Glutamatergic neuron (in vitro differentiated cells): Measurements from ENCODE around the gene RBM39. TPM values are rescaled to one million over a fixed set of nuclear protein-coding genes. Genes with fewer than 3 reads are reported as not detected.
"Not testable (repeated sequence)": the region's sequence is repeated elsewhere in the genome, so short reads cannot be mapped to it uniquely, and the experiment has no call there.

ENCODE experiments used
- DNase-seq: peaks from one replicate; pipeline ENCODE4 v3.0.0; 2022
- H3K27ac Mint-ChIP-seq: one replicate; pipeline ENCODE4 v1.8.0; 2020; ENCODE audit warnings: mild to moderate bottlenecking, mixed read lengths, inconsistent platforms; ENCODE audit not compliant: unreplicated experiment
- H3K27me3 Mint-ChIP-seq: one replicate; pipeline ENCODE4 v1.8.0; 2020; ENCODE audit warnings: mild to moderate bottlenecking, moderate library complexity, mixed read lengths, inconsistent platforms; ENCODE audit not compliant: unreplicated experiment
- H3K36me3 Mint-ChIP-seq: one replicate; pipeline ENCODE4 v1.8.0; 2020; ENCODE audit warnings: mild to moderate bottlenecking, mixed read lengths, inconsistent platforms; ENCODE audit not compliant: unreplicated experiment
- H3K4me1 Mint-ChIP-seq: one replicate; pipeline ENCODE4 v1.8.0; 2020; ENCODE audit warnings: mild to moderate bottlenecking, low read depth, mixed read lengths, inconsistent platforms; ENCODE audit not compliant: unreplicated experiment
- H3K4me3 Mint-ChIP-seq: one replicate; pipeline ENCODE4 v1.8.0; 2020; ENCODE audit warnings: mild to moderate bottlenecking, mixed read lengths, inconsistent platforms; ENCODE audit not compliant: unreplicated experiment
- H3K9me3 Mint-ChIP-seq: one replicate; pipeline ENCODE4 v1.8.0; 2020; ENCODE audit warnings: mild to moderate bottlenecking, moderate library complexity, mixed read lengths, inconsistent platforms; ENCODE audit not compliant: unreplicated experiment
- CTCF ChIP-seq: fragments of 200-600 bp; sonication (generic); IDR thresholded peaks from one replicate; pipeline ENCODE4 v1.5.0; 2021; ENCODE audit not compliant: partially characterized antibody, unreplicated experiment
- long read RNA-seq: library from polyadenylated mRNA; unstranded; transcript quantifications from one replicate; pipeline ENCODE4 v2.0.0, GENCODE V29; 2020; ENCODE audit not compliant: unreplicated experiment
- total RNA-seq: library from RNA; stranded (reverse); fragmentation: NEBNext Ultra II Directional; extraction: Animal tissue kit (Norgen Biotek cat#: 25700); gene quantifications from one replicate; pipeline ENCODE4 v1.2.1, GENCODE V29; 2021; ENCODE audit not compliant: unreplicated experiment

The RBM39 gene
- 358 TPM for total RNA-seq
- long read RNA-seq, transcript RBM39-203 (17 exons, 2,831 nt): minor isoform, 14 of 86 reads
- long read RNA-seq, transcript RBM39-201 (17 exons, 2,488 nt): major isoform, 15 of 86 reads
- long read RNA-seq, transcript RBM39-216 (18 exons, 2,124 nt): minor isoform, 5 of 86 reads
- long read RNA-seq, transcript RBM39-206 (18 exons, 2,883 nt): minor isoform, 5 of 86 reads
- long read RNA-seq, partial matches to known transcripts: 23 of 86 reads
- long read RNA-seq, other reads (novel, unspliced or antisense): 9 of 86 reads

- peak within 1 kb of the TSS; percentile 97 for H3K27ac Mint-ChIP-seq
Measured at GRCh38 chr20:35741892-35742740, at the start of gene RBM39. RBM39 (minus strand) TSS chr20:35742260; CDS start chr20:35740874, 1,386 bp downstream.

GRCh38 chr20:35791821-35792220 lies 49.8 kb upstream of the RBM39 start:
- DNase-seq: no peak
- no peak for TF ChIP-seq CTCF
- Mint-ChIP-seq H3K4me3 (no peak overlapping the region), H3K9me3 (peaks cover 3% of the 10 kb centered on the region), H3K27me3 (no peaks in the 10 kb centered on the region), H3K36me3 (no peaks in the 10 kb centered on the region), H3K4me1 (no peaks in the 10 kb centered on the region), H3K27ac (no peak overlapping the region)

More at GRCh38 chr20:35741892-35742740, at the start of gene RBM39:
- H3K27me3 Mint-ChIP-seq: peaks cover 11% of the 10 kb centered on the region
- H3K4me3 Mint-ChIP-seq: peak within 1 kb of the TSS; percentile 99
- peak; percentile 100 for DNase-seq
- H3K36me3 Mint-ChIP-seq: no peaks in the 10 kb centered on the region
- peaks cover 14% of the 10 kb centered on the region for H3K9me3 Mint-ChIP-seq
- peaks cover 20% of the 10 kb centered on the region for H3K4me1 Mint-ChIP-seq
- peak; percentile 36 for TF ChIP-seq CTCF

DNA sequence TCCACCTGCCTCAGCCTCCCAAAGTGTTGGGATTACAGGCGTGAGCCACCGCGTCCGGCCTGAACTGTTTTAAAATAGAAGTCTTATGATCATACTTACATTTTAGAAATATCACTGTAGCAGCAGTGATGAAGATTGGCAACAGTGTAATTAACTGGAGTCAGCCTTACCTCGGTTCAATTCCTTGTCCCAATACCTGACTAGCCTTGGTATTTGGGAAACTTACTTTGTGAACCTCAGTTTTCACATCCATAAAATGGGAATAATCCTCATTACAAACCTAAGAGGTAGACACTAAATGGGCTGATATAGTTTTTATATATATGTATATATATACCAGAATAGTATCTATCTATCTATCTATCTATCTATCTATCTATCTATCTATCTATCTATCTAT lies 49.0 kb upstream of the RBM39 start:
- no peak for TF ChIP-seq CTCF
- Mint-ChIP-seq H3K36me3 (no peaks in the 10 kb centered on the region), H3K4me1 (no peaks in the 10 kb centered on the region), H3K27me3 (no peaks in the 10 kb centered on the region), H3K27ac (no peak overlapping the region), H3K9me3 (peaks cover 3% of the 10 kb centered on the region), H3K4me3 (no peak overlapping the region)
- DNase-seq: no peak

- Mint-ChIP-seq H3K27me3 (no peaks in the 10 kb centered on the region), H3K36me3 (no peaks in the 10 kb centered on the region), H3K9me3 (peaks cover 3% of the 10 kb centered on the region), H3K4me1 (no peaks in the 10 kb centered on the region), H3K4me3 (no peak overlapping the region), H3K27ac (no peak overlapping the region)
- TF ChIP-seq CTCF: no peak
- DNase-seq: no peak
Measured at GRCh38 chr20:35788796-35789195, 46.7 kb upstream of the RBM39 start.

GRCh38 chr20:35785541-35785940 lies 43.5 kb upstream of the RBM39 start:
- not testable (repeated sequence) for H3K36me3 Mint-ChIP-seq, DNase-seq, H3K4me3 Mint-ChIP-seq, H3K27me3 Mint-ChIP-seq, H3K9me3 Mint-ChIP-seq, H3K27ac Mint-ChIP-seq, H3K4me1 Mint-ChIP-seq

DNA sequence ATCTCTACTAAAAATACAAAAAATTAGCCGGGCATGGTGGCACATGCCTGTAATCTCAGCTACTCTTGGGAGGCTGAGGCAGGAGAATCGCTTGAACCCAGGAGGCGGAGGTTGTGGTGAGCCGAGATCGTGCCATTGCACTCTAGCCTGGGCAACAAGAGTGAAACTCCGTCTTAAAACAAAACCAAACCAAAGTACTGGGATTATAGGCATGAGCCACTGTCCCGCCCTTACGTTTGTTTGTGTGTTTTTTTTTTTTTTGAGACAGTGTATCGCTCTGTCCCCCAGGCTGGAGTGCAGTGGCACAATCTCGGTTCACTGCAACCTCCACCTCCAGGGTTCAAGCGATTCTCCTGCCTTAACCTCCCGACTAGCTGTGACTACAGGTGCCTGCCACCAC lies 41.8 kb upstream of the RBM39 start:
- not testable (repeated sequence) for H3K4me1 Mint-ChIP-seq, DNase-seq, H3K27ac Mint-ChIP-seq, H3K27me3 Mint-ChIP-seq, H3K9me3 Mint-ChIP-seq, H3K4me3 Mint-ChIP-seq, H3K36me3 Mint-ChIP-seq
